Measurements from ENCODE around the gene RNASE9.
A peak's percentile ranks its signal among the peaks of the same experiment; 100 is the strongest.

Gene RNASE9

DNA sequence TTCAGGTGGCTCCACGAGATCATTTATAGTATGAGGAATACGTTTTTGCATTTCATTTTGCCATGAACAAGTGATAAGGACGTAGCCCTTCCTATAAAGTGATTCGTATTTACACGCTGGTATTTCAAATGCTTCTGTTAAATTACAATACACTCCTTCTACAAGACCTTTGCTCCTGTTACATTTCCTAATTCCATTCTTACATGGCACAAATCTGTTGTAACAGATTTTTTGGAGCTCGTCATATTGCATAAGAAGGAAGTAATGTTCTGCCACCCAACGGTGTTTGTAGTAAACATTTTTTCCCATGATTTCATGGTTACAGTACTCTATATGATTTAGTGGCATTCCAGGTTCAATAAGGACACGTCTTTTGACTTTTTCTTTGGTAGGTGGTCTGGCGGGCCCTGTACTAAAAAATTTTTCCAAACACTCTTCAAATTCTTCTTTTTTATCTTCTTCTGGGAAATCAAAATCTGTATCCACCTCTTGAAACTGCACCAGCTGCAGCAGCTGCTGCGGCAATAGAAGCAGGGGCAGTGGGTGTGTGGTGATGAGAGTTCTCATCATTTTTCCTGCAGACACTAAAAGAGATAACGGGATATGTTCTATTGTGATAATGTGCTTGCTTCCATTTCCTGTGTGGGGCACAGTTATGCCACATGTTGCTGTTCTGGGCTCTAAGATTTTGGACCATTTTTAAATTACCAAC lies 4.2 kb downstream of the RNASE9 start:
- DNase-seq (ENCODE audit: low read depth), result peak; percentile 33
- TF ChIP-seq, protein P1, sequence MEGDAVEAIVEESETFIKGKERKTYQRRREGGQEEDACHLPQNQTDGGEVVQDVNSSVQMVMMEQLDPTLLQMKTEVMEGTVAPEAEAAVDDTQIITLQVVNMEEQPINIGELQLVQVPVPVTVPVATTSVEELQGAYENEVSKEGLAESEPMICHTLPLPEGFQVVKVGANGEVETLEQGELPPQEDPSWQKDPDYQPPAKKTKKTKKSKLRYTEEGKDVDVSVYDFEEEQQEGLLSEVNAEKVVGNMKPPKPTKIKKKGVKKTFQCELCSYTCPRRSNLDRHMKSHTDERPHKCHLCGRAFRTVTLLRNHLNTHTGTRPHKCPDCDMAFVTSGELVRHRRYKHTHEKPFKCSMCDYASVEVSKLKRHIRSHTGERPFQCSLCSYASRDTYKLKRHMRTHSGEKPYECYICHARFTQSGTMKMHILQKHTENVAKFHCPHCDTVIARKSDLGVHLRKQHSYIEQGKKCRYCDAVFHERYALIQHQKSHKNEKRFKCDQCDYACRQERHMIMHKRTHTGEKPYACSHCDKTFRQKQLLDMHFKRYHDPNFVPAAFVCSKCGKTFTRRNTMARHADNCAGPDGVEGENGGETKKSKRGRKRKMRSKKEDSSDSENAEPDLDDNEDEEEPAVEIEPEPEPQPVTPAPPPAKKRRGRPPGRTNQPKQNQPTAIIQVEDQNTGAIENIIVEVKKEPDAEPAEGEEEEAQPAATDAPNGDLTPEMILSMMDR (IDR thresholded peaks at IDR 0.05; ENCODE audit: low read depth, low read length), result no peak
- TF ChIP-seq MYC (IDR thresholded peaks at IDR 0.05; ENCODE audit: low read depth, low read length) (no peak), POLR2A (IDR thresholded peaks at IDR 0.05; ENCODE audit: extremely low read depth, insufficient read length) (no peak)
- TF ChIP-seq, protein P2, sequence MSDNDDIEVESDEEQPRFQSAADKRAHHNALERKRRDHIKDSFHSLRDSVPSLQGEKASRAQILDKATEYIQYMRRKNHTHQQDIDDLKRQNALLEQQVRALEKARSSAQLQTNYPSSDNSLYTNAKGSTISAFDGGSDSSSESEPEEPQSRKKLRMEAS (IDR thresholded peaks at IDR 0.05; ENCODE audit: low read depth, low read length), result no peak
- no peak overlapping the region for H3K4me3 ChIP-seq (ENCODE audit: low read depth, low read length)

DNA sequence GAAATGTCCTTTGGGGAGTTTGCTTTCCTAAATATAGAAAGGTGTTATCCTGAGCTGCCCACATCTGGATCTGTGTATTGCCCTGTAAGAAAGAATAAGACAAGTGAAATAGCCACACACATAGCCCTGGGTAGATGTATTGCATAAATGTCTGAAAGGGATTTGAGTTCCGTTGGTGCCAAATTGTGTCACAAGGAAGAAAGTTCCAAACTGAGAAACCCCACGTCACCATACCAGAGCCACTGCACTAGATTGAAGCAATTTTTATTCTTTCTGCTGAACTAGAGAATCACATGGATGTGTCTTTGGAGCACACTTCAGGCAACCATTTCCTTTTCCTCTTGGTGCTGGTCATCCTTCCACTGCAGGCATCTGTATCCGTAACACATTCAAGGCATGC lies 5.0 kb downstream of the RNASE9 start:
- no peak for DNase-seq (ENCODE audit: low read depth)
- H3K4me3 ChIP-seq (ENCODE audit: low read depth, low read length), result no peak overlapping the region
- TF ChIP-seq POLR2A (IDR thresholded peaks at IDR 0.05; ENCODE audit: extremely low read depth, insufficient read length) (no peak), MYC (IDR thresholded peaks at IDR 0.05; ENCODE audit: low read depth, low read length) (no peak)
- TF ChIP-seq, protein P1 (IDR thresholded peaks at IDR 0.05; ENCODE audit: low read depth, low read length), result no peak
- TF ChIP-seq, protein P2 (IDR thresholded peaks at IDR 0.05; ENCODE audit: low read depth, low read length), result no peak

DNA sequence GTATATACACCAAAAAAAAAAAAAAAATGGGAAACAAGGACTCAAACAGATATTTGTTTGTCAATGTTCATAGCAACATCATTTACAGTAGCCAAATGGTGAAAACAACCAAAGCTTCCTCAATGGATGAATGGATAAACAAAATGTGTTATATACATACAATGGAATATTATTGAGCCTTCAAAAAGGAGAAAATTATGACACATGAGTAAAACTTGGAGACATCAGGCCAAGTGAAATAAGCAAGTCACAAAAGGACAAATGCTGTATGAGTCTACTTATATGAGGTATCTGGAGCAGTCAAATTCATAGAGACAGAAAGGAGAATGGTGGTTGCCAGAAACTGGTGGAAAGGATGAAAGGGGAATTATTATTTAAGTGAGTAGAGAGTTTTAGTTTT lies 7.8 kb downstream of the RNASE9 start:
- H3K4me3 ChIP-seq (ENCODE audit: low read depth, low read length), result no peak overlapping the region
- no peak for DNase-seq (ENCODE audit: low read depth)
- TF ChIP-seq, protein P1 (IDR thresholded peaks at IDR 0.05; ENCODE audit: low read depth, low read length), result no peak
- TF ChIP-seq POLR2A (IDR thresholded peaks at IDR 0.05; ENCODE audit: extremely low read depth, insufficient read length), result no peak
- TF ChIP-seq, protein P2 (IDR thresholded peaks at IDR 0.05; ENCODE audit: low read depth, low read length), result no peak
- no peak for TF ChIP-seq MYC (IDR thresholded peaks at IDR 0.05; ENCODE audit: low read depth, low read length)

DNA sequence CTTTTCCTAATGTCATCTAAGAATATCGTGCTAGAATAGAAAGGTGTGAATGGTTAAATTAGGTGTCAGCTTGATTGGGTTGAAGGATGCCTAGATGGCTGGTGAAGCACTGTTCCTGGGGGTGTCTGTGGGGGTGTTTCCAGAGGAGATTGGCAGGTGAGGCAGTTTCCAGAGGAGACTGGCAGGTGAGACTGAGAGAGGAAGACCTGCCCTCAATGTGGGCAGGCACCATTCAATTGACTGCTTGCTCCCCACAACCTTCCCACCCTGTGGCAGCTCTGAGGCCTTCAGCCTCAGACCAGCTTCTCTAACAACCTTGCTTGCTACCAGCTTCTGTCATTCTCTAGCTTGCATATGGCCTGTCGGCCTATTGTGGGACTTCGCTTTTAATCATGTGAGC lies 9.2 kb downstream of the RNASE9 start:
- no peak for DNase-seq (ENCODE audit: low read depth)
- TF ChIP-seq, protein P2 (IDR thresholded peaks at IDR 0.05; ENCODE audit: low read depth, low read length), result no peak
- TF ChIP-seq MYC (IDR thresholded peaks at IDR 0.05; ENCODE audit: low read depth, low read length), result no peak
- no peak for TF ChIP-seq POLR2A (IDR thresholded peaks at IDR 0.05; ENCODE audit: extremely low read depth, insufficient read length)
- TF ChIP-seq, protein P1 (IDR thresholded peaks at IDR 0.05; ENCODE audit: low read depth, low read length), result no peak
- H3K4me3 ChIP-seq (ENCODE audit: low read depth, low read length), result no peak overlapping the region

DNA sequence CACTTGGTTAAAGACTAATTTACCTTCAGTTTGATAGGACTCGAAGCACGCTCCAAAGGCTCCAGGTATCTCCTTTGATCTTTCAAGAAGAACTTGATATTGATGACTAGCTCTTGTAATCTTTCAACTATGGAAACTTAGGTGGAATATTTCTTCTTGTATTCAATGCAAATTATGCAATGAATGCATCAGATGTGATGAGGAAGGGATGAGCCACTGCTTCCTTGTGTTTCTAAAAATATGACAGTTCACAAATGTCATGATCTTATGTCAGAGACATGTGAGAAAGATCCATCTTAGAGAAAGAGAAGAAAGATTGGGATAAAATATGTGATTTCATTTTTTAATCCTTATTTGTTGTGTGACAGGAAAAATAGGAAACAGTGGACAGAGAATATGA lies 9.9 kb downstream of the RNASE9 start:
- no peak for DNase-seq (ENCODE audit: low read depth)
- H3K4me3 ChIP-seq (ENCODE audit: low read depth, low read length), result no peak overlapping the region
- TF ChIP-seq MYC (IDR thresholded peaks at IDR 0.05; ENCODE audit: low read depth, low read length), result no peak
- TF ChIP-seq, protein P2 (IDR thresholded peaks at IDR 0.05; ENCODE audit: low read depth, low read length), result no peak
- TF ChIP-seq POLR2A (IDR thresholded peaks at IDR 0.05; ENCODE audit: extremely low read depth, insufficient read length), result no peak
- TF ChIP-seq, protein P1 (IDR thresholded peaks at IDR 0.05; ENCODE audit: low read depth, low read length), result no peak

Measured in NB4 (cell line).